ENCODE results near the gene PNPLA1.

DNA sequence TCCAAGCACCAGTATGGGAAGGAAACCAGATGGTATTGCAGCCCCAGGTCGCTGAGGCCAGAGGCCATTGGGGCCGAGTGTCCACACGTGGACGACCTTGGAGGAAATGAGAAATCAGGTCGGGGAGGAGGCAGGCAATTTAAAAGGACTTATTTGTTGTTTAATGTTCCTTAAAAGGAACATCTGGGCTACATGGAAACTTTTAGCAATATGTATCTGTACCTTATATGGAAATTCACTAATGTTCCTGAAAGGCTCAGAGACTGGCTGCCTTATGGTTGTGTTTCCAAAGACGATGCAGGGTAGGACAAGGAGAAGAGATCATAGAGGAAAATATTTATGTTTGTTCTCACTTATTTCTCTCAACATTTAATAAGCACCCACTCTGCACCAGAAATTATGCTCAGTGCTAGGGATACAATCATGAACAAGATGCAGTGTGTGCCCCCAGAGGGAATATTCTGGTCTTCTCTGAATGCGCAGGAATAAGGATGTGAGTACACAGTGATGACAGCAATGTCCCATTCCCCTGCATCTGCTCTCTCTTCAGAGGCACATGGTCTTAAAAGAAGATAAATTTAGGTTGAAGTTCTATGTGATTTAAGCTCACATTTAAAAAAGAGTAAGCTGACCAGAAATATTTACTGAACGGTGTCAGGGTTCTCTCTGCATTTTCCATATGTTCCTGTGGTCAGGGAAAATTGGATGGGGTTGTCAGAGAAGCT is 63.5 kb downstream of the PNPLA1 start:
- TF ChIP-seq CTCF (IDR thresholded peaks at IDR 0.05) (no peak), POLR2A (IDR thresholded peaks at IDR 0.05) (no peak)

All from body of pancreas (tissue), 4 donors.